Upper lobe of left lung (tissue), 4 donors: ENCODE results near the gene EVI2A.

Source experiments
- EP300 ChIP-seq, 4 donors: sonication (generic); formaldehyde crosslinking; IDR thresholded peaks; one replicate each; pipeline ENCODE4 v1.5.1; 2017; ENCODE audit warnings: antibody characterized with exemption in 4 of 4, control low read depth in 2 of 4
- POLR2A ChIP-seq, 4 donors: fragments of 450-650 bp; IDR thresholded peaks; one replicate each; pipeline ENCODE4 v1.5.1; 2016 to 2017; ENCODE audit warnings: antibody characterized with exemption in 4 of 4, mild to moderate bottlenecking in 2 of 4
- POLR2AphosphoS5 ChIP-seq, 2 donors: sonication (generic); formaldehyde crosslinking; IDR thresholded peaks; one replicate each; pipeline ENCODE4 v1.5.1; 2017; ENCODE audit warnings: antibody characterized with exemption in 2 of 2
- TF ChIP-seq, protein P1 (sequence below), 6 experiments: fragments of 450-650 bp in 4 of 6; fragments of 200-600 bp in 2 of 6; sonication (generic) in 2 of 6; IDR thresholded peaks; one replicate each; pipeline ENCODE4 v1.5.1; 2016 to 2019; ENCODE audit warnings: antibody characterized with exemption in 6 of 6

DNA sequence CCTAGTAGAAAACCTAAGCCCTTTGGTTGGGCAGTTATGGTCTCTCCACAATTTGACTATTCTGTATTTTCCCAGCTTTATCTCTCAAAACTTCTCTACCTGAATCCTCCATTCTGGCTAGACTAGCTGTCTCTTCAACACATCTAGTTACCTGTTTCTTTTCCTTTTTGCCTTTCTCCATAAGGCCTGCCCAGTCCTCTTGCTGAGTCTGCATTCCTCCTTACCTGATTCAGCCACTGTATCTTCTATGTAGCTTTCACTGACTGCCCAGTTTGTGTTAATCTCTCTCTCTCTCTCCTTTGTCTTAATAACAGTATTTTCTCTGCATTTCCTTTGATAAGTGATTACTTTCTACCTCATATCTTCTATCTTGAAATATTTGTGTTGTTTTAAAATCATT lies 2.1 kb upstream of the EVI2A start:
- TF ChIP-seq, protein P1, sequence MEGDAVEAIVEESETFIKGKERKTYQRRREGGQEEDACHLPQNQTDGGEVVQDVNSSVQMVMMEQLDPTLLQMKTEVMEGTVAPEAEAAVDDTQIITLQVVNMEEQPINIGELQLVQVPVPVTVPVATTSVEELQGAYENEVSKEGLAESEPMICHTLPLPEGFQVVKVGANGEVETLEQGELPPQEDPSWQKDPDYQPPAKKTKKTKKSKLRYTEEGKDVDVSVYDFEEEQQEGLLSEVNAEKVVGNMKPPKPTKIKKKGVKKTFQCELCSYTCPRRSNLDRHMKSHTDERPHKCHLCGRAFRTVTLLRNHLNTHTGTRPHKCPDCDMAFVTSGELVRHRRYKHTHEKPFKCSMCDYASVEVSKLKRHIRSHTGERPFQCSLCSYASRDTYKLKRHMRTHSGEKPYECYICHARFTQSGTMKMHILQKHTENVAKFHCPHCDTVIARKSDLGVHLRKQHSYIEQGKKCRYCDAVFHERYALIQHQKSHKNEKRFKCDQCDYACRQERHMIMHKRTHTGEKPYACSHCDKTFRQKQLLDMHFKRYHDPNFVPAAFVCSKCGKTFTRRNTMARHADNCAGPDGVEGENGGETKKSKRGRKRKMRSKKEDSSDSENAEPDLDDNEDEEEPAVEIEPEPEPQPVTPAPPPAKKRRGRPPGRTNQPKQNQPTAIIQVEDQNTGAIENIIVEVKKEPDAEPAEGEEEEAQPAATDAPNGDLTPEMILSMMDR (IDR thresholded peaks at IDR 0.05) = no peak
- TF ChIP-seq POLR2A (IDR thresholded peaks at IDR 0.05) (no peak), POLR2AphosphoS5 (IDR thresholded peaks at IDR 0.05) (no peak), EP300 (IDR thresholded peaks at IDR 0.05) (no peak)
